SK-N-SH (cell line): Measurements from ENCODE around the gene PEDS1. TPM values are rescaled to one million over a fixed set of nuclear protein-coding genes. Genes with fewer than 3 reads are reported as not detected.

Experiments used
- CTCF ChIA-PET: fragments of 300-600, 350-600 bp; formaldehyde crosslinking; extraction: SDS; loops from one replicate; lab custom pipeline; 2021; lab: Yijun Ruan, JAX
- POLR2A ChIA-PET: fragments of 350-600 bp; sonication (Branson Sonifier 250); formaldehyde crosslinking; extraction: SDS; loops from one replicate; lab custom pipeline; 2020; ENCODE audit warnings: antibody characterized with exemption, inconsistent platforms; lab: Yijun Ruan, JAX
- DNase-seq: peaks from one replicate; pipeline ENCODE4 v3.0.0; 2012
- H2AFZ ChIP-seq: fragments of 200-600 bp; sonication (generic); 2 replicates; pipeline ENCODE4 v1.8.1; 2016; ENCODE audit warnings: antibody characterized with exemption, mild to moderate bottlenecking, low read depth
- H3F3A ChIP-seq: fragments of 200-600 bp; sonication (generic); replicated peaks from 2 replicates; pipeline ENCODE3; 2016; ENCODE audit warnings: antibody characterized with exemption, mild to moderate bottlenecking; ENCODE audit not compliant: insufficient read depth
- H3K27ac ChIP-seq, 2 experiments: fragments of 200-500 bp in 1 of 2; fragments of 200-600 bp in 1 of 2; sonication (Bioruptor generic) in 1 of 2; sonication (generic), shearing (Covaris generic) in 1 of 2; 2 replicates each; pipeline versions ENCODE4 v1.5.1 to v1.6.1; 2014 to 2016; ENCODE audit warnings: low read depth in 2 of 2, inconsistent platforms in 1 of 2, low read length in 1 of 2, mild to moderate bottlenecking in 1 of 2, mixed read lengths in 1 of 2
- H3K27me3 ChIP-seq: fragments of 200-600 bp; sonication (generic), shearing (Covaris generic); 2 replicates; pipeline ENCODE4 v1.6.1; 2016; ENCODE audit warnings: mixed run types; ENCODE audit not compliant: insufficient read depth
- H3K36me3 ChIP-seq, 2 experiments: fragments of 200-500 bp in 1 of 2; fragments of 200-600 bp in 1 of 2; sonication (Bioruptor generic) in 1 of 2; sonication (generic) in 1 of 2; replicated peaks in 1 of 2; 2 replicates each; pipeline versions ENCODE3 to v1.5.1; 2014 to 2016; ENCODE audit warnings: low read length in 1 of 2, mild to moderate bottlenecking in 1 of 2; ENCODE audit not compliant: insufficient read depth in 2 of 2, control insufficient read depth in 1 of 2
- H3K4me1 ChIP-seq, 2 experiments: fragments of 200-500 bp in 1 of 2; fragments of 200-600 bp in 1 of 2; sonication (Bioruptor generic) in 1 of 2; sonication (generic), shearing (Covaris generic) in 1 of 2; 2 replicates each; pipeline versions ENCODE4 v1.5.1 to v1.6.1; 2014 to 2016; ENCODE audit warnings: low read depth in 1 of 2, low read length in 1 of 2, mixed run types in 1 of 2; ENCODE audit not compliant: insufficient read depth in 2 of 2, control insufficient read depth in 1 of 2
- H3K4me2 ChIP-seq: fragments of 200-600 bp; sonication (generic), shearing (Covaris generic); 2 replicates; pipeline ENCODE4 v1.6.1; 2017; ENCODE audit warnings: mixed run types
- H3K4me3 ChIP-seq, 2 experiments: fragments of 200-500 bp in 1 of 2; fragments of 200-600 bp in 1 of 2; sonication (Bioruptor generic) in 1 of 2; sonication (generic), shearing (Covaris generic) in 1 of 2; 2 replicates each; pipeline versions ENCODE4 v1.5.1 to v1.8.1; 2014 to 2016; ENCODE audit warnings: low read depth in 2 of 2, inconsistent platforms in 1 of 2, low read length in 1 of 2, mild to moderate bottlenecking in 1 of 2, mixed read lengths in 1 of 2, moderate library complexity in 1 of 2
- H3K79me2 ChIP-seq: fragments of 200-600 bp; sonication (generic); 2 replicates; pipeline ENCODE4 v1.8.1; 2017; ENCODE audit warnings: mild to moderate bottlenecking; ENCODE audit not compliant: insufficient read depth
- H3K9ac ChIP-seq: fragments of 200-600 bp; sonication (generic); 2 replicates; pipeline ENCODE4 v1.6.1; 2017; ENCODE audit warnings: mixed run types
- H3K9me2 ChIP-seq: fragments of 200-600 bp; sonication (generic); 2 replicates; pipeline ENCODE4 v1.6.1; 2017; ENCODE audit warnings: mixed run types
- H3K9me3 ChIP-seq: fragments of 200-600 bp; sonication (generic); 2 replicates; pipeline ENCODE4 v1.6.1; 2017; ENCODE audit warnings: mixed run types, mild to moderate bottlenecking, moderate library complexity
- H4K20me1 ChIP-seq: fragments of 200-600 bp; sonication (generic); 2 replicates; pipeline ENCODE4 v1.6.1; 2017; ENCODE audit warnings: mild to moderate bottlenecking, mixed run types; ENCODE audit not compliant: insufficient read depth
- CTCF ChIP-seq: fragments of 200-600 bp; sonication (generic); IDR thresholded peaks from 2 replicates; pipeline ENCODE4 v1.6.1; 2017; ENCODE audit warnings: antibody characterized with exemption, mild to moderate bottlenecking, moderate library complexity
- ELF1 ChIP-seq: IDR thresholded peaks from 2 replicates; pipeline ENCODE4 v1.4.0; 2012
- FOSL2 ChIP-seq: IDR thresholded peaks from 2 replicates; pipeline ENCODE4 v1.4.0; 2012; ENCODE audit warnings: low read depth, mild to moderate bottlenecking, moderate library complexity, borderline replicate concordance
- FOXM1 ChIP-seq: IDR thresholded peaks from 2 replicates; pipeline ENCODE4 v1.4.0; 2012; ENCODE audit warnings: low read depth, mild to moderate bottlenecking
- GATA2 ChIP-seq: sonication (generic); formaldehyde crosslinking; IDR thresholded peaks from 2 replicates; pipeline ENCODE4 v1.5.0; 2020; ENCODE audit warnings: mild to moderate bottlenecking, missing genetic modification reagents
- IRF3 ChIP-seq: fragments of 150-350 bp; IDR thresholded peaks from 2 replicates; pipeline ENCODE4 v1.6.1; 2016; ENCODE audit warnings: mild to moderate bottlenecking, low read depth, low read length
- JUND ChIP-seq: IDR thresholded peaks from 2 replicates; pipeline ENCODE4 v1.4.0; 2012
- MAX ChIP-seq: IDR thresholded peaks from 2 replicates; pipeline ENCODE4 v1.4.0; 2012; ENCODE audit warnings: low read depth
- MEF2A ChIP-seq: IDR thresholded peaks from 2 replicates; pipeline ENCODE4 v1.4.0; 2012; ENCODE audit warnings: low read depth, borderline replicate concordance
- PBX3 ChIP-seq: IDR thresholded peaks from 2 replicates; pipeline ENCODE4; 2012
- RAD21 ChIP-seq: IDR thresholded peaks from 2 replicates; pipeline ENCODE4 v1.6.1; 2012; ENCODE audit warnings: mild to moderate bottlenecking, low read length
- RCOR1 ChIP-seq: fragments of 150-350 bp; IDR thresholded peaks from 2 replicates; pipeline ENCODE4 v1.6.1; 2017; ENCODE audit warnings: antibody characterized with exemption, low read length
- RFX5 ChIP-seq: IDR thresholded peaks from 2 replicates; pipeline ENCODE4 v1.6.1; 2012; ENCODE audit warnings: mild to moderate bottlenecking, improper control_type of control experiment, low read length
- SMC3 ChIP-seq: IDR thresholded peaks from 2 replicates; pipeline ENCODE4 v1.6.1; 2012; ENCODE audit warnings: low read depth, low read length, improper control_type of control experiment
- TAF1 ChIP-seq: IDR thresholded peaks from 2 replicates; pipeline ENCODE4 v1.6.1; 2012; ENCODE audit warnings: low read depth, mild to moderate bottlenecking, low read length, moderate library complexity, borderline replicate concordance
- TCF12 ChIP-seq: IDR thresholded peaks from 2 replicates; pipeline ENCODE4 v1.4.0; 2012
- TEAD4 ChIP-seq: IDR thresholded peaks from 2 replicates; pipeline ENCODE4 v1.4.0; 2012; ENCODE audit warnings: mild to moderate bottlenecking, borderline replicate concordance; ENCODE audit not compliant: insufficient read depth
- USF2 ChIP-seq: fragments of 150-350 bp; IDR thresholded peaks from 2 replicates; pipeline ENCODE4 v1.6.1; 2017; ENCODE audit warnings: antibody characterized with exemption, low read length, low read depth, borderline replicate concordance
- YY1 ChIP-seq: IDR thresholded peaks from 2 replicates; pipeline ENCODE4 v1.4.0; 2012; ENCODE audit warnings: low read depth, mild to moderate bottlenecking
- WGBS: methylation state at CpG from one replicate; pipeline ENCODE4 v1.1.6; 2017; ENCODE audit warnings: low lambda C conversion rate; 5-methylcytosine and 5-hydroxymethylcytosine counted together
- polyA plus RNA-seq, 3 experiments: library from polyadenylated mRNA; depleted of rRNA; stranded (reverse); fragments of >200 nt; gene quantifications; 2 replicates each; pipeline ENCODE4 v1.2.3, GENCODE V29; 2012

The PEDS1 gene
- polyA plus RNA-seq, 1 of the 3 experiments (the other 2 are of a cell fraction) = 18.3 TPM

GRCh38 chr20:50174456-50174855 lies 20.9 kb upstream of the PEDS1 start:
- Histone ChIP-seq H3F3A (no peaks in the 10 kb centered on the region), H3K9me3 (no peaks in the 10 kb centered on the region), H2AFZ (no peak overlapping the region), H3K27ac (no peak overlapping the region), H3K9ac (no peak overlapping the region), H4K20me1 (no peaks in the 10 kb centered on the region), H3K4me3 (no peak overlapping the region), H3K79me2 (no peaks in the 10 kb centered on the region), H3K4me1 (peaks cover 0 to 3% of the 10 kb centered on the region in 2 experiments; a peak in 1 of 4 replicates), H3K36me3 (no peaks in the 10 kb centered on the region), H3K9me2 (no peaks in the 10 kb centered on the region), H3K27me3 (no peaks in the 10 kb centered on the region), H3K4me2 (no peak overlapping the region)
- no peak for DNase-seq
- POLR2A ChIA-PET = interaction anchor here (1.1 kb wide), 1 partner anchor 191 kb away, joined by 3 read pairs; no protein-coding TSS in a partner anchor
- CTCF ChIA-PET = interaction anchor here (1.3 to 14.9 kb wide), 3 partner anchors 9 to 55 kb away, joined by 3 to 297 read pairs (median 231); no protein-coding TSS in a partner anchor
- no peak for TF ChIP-seq PBX3
- TF ChIP-seq SMC3 = no peak
- TF ChIP-seq CTCF = no peak
- no peak for TF ChIP-seq FOSL2
- no peak for TF ChIP-seq MEF2A
- no peak for TF ChIP-seq RFX5
- no peak for TF ChIP-seq RAD21
- TF ChIP-seq FOXM1 = no peak
- no peak for TF ChIP-seq JUND
- TF ChIP-seq TEAD4 = no peak
- no peak for TF ChIP-seq ELF1
- TF ChIP-seq YY1 = no peak
- no peak for TF ChIP-seq TCF12
- WGBS = 89% methylated on average over 5 of the region's 5 CpGs

GRCh38 chr20:50172347-50173013 lies 19.0 kb upstream of the PEDS1 start:
- Histone ChIP-seq H3K27ac (no peak overlapping the region), H4K20me1 (no peaks in the 10 kb centered on the region), H3K79me2 (no peaks in the 10 kb centered on the region), H3K27me3 (no peaks in the 10 kb centered on the region), H3K4me1 (peaks cover 0 to 2% of the 10 kb centered on the region in 2 experiments; a peak in 1 of 4 replicates), H3K9me3 (no peaks in the 10 kb centered on the region), H3K9ac (no peak overlapping the region), H3F3A (no peaks in the 10 kb centered on the region), H3K9me2 (no peaks in the 10 kb centered on the region), H3K36me3 (no peaks in the 10 kb centered on the region), H3K4me2 (no peak overlapping the region), H3K4me3 (no peak overlapping the region), H2AFZ (no peak overlapping the region)
- CTCF ChIA-PET = interaction anchor here (1.1 to 9.6 kb wide), 5 partner anchors 13 to 292 kb away, joined by 3 to 297 read pairs (median 4); no protein-coding TSS in a partner anchor
- TF ChIP-seq SMC3 (no peak), TEAD4 (no peak), TAF1 (no peak), MEF2A (no peak), IRF3 (no peak), ELF1 (no peak), GATA2 (no peak), USF2 (no peak), RCOR1 (no peak), MAX (no peak)
- WGBS = 80% methylated on average over 18 of the region's 36 CpGs
- no peak for DNase-seq
- POLR2A ChIA-PET = no interaction called here
